GM19397 (cell line): ENCODE results near the gene CCNB3.

ENCODE experiments used
- ATAC-seq: cut with Tn5 transposase; IDR thresholded peaks from one replicate; pipeline ENCODE4 v1.9.1; 2021; ENCODE audit warnings: mild to moderate bottlenecking, moderate library complexity; ENCODE audit not compliant: unreplicated experiment

Gene CCNB3

DNA sequence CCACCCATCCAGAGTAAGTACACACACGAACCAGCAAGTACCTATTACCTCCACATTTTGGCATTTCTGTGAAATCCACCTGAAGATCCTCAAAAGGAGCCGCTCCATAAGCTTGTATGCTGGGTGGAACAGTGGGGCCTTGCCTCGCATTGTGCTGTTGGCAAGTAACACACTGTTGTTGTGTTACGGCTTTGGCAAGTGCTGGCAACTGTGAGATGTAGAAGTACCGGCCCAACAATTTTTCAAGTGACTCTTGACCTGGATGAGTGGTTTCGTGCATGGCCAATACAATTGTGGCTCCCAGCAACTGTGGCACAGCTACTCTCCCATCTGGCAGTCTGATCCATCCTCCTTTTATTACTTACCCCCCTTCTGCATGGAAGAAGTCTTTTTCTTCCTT lies 128.7 kb downstream of the CCNB3 start:
- ATAC-seq: no peak

DNA sequence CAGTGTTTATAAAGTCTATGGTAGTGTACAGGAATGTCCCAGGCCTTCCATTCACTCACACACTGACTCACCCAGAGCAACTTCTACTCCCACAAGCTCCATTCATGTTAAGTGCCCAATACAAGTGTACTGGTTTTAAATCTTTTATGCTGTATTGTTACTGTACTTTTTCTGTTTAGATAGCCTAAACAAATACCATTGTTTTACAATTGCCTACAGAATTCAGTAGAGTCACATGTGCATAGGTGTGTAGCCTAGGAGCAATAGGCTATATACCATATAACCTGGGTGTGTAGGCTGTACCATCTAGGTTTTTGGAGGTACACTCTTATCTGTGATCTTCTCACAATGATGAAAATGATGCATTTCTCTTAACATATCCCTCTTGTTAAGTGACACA lies 139.4 kb downstream of the CCNB3 start:
- no peak for ATAC-seq

DNA sequence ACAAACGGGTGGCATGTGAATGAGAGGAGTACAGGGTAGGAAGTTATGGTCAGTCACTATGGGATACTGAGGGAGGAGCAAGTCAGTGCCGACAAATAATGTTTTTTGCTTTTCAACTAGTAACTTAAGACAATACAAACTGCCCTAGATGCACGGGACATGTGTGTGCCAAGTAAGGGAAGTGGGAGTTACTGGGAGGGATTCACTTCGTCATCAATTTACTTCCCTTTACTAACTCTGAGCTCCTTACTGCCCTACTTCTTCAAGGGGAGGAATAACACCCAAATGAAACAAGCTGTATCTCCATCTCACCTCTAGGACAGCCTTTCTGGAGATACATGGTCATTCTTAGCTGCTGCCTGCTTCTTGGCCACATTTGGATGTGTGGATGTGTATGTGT lies 168.4 kb downstream of the CCNB3 start:
- ATAC-seq: no peak

DNA sequence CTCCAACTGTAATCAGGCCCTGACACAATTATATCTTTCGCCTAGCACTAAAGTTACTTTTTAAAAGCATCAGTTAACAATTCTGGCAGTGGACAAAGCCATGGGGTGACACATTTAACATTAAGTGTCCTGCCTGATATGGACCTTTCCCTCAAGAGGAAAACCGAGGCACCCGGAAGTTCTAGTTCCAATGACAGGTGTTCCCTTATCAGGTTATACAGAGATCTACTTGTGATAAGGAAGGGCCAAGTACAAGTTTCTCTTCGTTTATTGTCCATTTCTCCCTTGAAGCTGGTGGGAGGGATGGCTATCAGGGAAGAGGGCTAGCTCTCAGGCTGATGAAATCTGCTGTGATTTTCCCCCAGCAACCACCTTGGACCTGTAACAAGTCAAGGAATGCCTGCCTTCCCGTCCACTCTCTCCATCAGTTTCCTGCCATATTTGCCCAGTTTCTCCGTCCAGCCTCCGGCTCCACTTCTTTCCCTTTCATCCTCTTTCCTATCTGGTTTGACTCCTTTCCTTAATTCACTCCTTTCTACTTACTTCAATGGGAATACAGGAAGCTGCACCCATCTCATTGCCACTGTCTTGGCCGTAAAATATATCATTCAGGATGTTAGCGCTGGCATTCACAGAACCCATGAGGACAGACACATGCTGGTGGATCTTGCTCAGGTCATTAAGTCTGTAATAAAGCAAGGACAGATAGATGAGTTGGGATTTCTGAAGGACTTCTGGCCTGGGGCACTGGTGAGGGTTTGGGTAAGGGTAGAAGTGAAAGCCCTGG lies 171.1 kb downstream of the CCNB3 start:
- ATAC-seq: no peak

DNA sequence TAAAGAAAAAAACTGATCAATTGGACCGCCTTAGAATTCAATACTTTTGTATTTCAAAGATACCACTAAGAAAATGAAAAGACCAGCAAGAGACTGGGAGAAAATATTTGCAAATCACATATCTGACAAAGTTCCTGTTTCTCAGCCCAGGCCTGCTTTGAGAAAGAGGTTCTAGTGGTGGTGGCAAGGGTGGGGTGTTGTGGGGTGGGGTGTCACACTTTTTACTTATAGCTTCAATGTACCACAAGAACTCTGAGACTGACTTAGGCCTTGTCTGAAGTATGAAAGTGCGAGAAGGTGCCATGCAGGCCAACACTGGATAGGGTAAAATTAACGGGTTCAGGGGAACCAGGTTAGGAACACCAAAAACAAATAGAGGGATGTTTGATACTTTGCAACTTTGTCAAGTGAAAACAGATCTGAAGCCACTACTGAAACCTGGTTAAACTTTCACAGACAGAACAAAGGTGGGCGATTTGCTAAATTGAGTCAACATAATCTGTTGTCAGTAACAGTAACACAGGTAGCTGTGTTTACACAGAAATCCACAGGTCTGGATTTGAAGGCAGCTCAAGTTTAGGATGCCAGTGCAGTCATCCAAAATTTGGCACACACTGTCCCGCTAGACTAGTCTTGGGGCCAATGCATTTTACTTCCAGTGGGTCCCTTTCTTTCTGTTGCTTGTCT lies 177.3 kb downstream of the CCNB3 start:
- ATAC-seq: no peak

DNA sequence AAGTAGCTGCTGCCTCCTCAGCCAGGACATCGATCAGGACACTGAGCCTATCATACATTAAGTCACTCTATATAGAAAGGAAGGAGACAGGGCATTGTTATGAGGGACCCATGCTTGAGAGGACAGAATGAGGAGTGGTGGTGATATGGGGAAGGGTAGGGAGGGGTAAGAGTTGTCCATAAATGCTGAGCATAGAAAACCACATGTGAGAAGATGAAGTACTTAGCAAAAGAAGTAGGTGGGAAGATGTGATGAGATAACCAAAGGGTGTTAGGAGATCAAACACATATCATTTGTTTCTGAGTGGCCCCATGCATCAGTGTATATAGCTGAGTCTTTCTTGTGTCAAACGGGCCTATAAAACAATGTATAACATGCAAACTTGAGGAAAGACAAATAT lies 182.0 kb downstream of the CCNB3 start:
- ATAC-seq: no peak

DNA sequence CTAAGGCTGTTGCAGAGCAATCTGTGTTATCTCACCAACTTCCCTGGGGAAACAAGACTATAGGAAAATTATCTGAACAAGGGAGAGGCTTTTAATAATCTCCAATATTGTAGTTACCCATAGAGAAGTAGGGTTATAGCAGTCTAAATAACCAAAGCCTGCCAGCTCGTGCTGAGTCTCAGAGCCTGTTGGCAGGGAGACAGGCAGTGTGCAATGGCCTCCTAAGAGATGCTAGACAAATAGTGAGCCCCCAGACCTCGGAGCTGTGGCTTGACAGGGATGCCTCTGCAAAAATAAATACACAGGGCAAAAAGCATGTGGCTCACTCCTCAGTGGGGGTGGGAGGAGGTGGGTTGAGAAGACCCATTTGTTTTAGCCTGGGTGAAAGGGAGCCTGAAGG lies 189.3 kb downstream of the CCNB3 start:
- ATAC-seq: no peak
